Breast epithelium (tissue), 3 donors: ENCODE measurements around the gene KRTAP5-7.

Source experiments
- CTCF ChIP-seq, 3 donors: fragments of 450-650 bp; IDR thresholded peaks; one replicate each; pipeline ENCODE4 v1.5.1; 2016 to 2017; ENCODE audit warnings: antibody characterized with exemption in 3 of 3, mild to moderate bottlenecking in 3 of 3, moderate library complexity in 3 of 3
- POLR2A ChIP-seq: fragments of 450-650 bp; IDR thresholded peaks from one replicate; pipeline ENCODE4 v1.6.1; 2016; ENCODE audit warnings: antibody characterized with exemption, mild to moderate bottlenecking, moderate library complexity
- POLR2AphosphoS5 ChIP-seq, 3 donors: sonication (generic); formaldehyde crosslinking; IDR thresholded peaks; one replicate each; pipeline ENCODE4 v1.6.1; 2017; ENCODE audit warnings: antibody characterized with exemption in 3 of 3

- TF ChIP-seq CTCF (IDR thresholded peaks at IDR 0.05) = no peak
- no peak for TF ChIP-seq POLR2AphosphoS5 (IDR thresholded peaks at IDR 0.05)
- TF ChIP-seq POLR2A = no peak
Observed at GRCh38 chr11:71485466-71485865, 41.6 kb upstream of the KRTAP5-7 start.
